Right lobe of liver (tissue), 4 donors: ENCODE data around the gene PTPRK.

Experiments used
- POLR2A ChIP-seq: fragments of 450-650 bp; IDR thresholded peaks from one replicate; pipeline ENCODE4 v1.6.1; 2017; ENCODE audit warnings: antibody characterized with exemption, mild to moderate bottlenecking
- TF ChIP-seq, protein P1 (sequence below), 4 donors: fragments of 200-600 bp in 3 of 4; fragments of 450-650 bp in 1 of 4; IDR thresholded peaks; one replicate each; pipeline versions ENCODE4 v1.5.1 to v1.8.0; 2016 to 2022; ENCODE audit warnings: antibody characterized with exemption in 4 of 4, mild to moderate bottlenecking in 2 of 4
- donor health status: DM: no; HTN: no; CAD: no.
- donor health status: DM: no; HTN: no; CAD: no.
- donor health status: DM: no; HTN: yes; CAD: no.

- TF ChIP-seq POLR2A: no peak
- TF ChIP-seq, protein P1, sequence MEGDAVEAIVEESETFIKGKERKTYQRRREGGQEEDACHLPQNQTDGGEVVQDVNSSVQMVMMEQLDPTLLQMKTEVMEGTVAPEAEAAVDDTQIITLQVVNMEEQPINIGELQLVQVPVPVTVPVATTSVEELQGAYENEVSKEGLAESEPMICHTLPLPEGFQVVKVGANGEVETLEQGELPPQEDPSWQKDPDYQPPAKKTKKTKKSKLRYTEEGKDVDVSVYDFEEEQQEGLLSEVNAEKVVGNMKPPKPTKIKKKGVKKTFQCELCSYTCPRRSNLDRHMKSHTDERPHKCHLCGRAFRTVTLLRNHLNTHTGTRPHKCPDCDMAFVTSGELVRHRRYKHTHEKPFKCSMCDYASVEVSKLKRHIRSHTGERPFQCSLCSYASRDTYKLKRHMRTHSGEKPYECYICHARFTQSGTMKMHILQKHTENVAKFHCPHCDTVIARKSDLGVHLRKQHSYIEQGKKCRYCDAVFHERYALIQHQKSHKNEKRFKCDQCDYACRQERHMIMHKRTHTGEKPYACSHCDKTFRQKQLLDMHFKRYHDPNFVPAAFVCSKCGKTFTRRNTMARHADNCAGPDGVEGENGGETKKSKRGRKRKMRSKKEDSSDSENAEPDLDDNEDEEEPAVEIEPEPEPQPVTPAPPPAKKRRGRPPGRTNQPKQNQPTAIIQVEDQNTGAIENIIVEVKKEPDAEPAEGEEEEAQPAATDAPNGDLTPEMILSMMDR (IDR thresholded peaks at IDR 0.05): no peak
Observed at GRCh38 chr6:128302942-128303341, 217.5 kb downstream of the PTPRK start.
